Measurements from ENCODE around the gene RBM19. TPM values are rescaled to one million over a fixed set of nuclear protein-coding genes. Genes with fewer than 3 reads are reported as not detected.

RBM19 gene
- total RNA-seq, 1 donor from 2014 or later: 30.6 TPM

- DNase-seq (ENCODE audit: low spot score): no peak
Observed at GRCh38 chr12:113803759-113804140, 162.4 kb downstream of the RBM19 start.

DNA sequence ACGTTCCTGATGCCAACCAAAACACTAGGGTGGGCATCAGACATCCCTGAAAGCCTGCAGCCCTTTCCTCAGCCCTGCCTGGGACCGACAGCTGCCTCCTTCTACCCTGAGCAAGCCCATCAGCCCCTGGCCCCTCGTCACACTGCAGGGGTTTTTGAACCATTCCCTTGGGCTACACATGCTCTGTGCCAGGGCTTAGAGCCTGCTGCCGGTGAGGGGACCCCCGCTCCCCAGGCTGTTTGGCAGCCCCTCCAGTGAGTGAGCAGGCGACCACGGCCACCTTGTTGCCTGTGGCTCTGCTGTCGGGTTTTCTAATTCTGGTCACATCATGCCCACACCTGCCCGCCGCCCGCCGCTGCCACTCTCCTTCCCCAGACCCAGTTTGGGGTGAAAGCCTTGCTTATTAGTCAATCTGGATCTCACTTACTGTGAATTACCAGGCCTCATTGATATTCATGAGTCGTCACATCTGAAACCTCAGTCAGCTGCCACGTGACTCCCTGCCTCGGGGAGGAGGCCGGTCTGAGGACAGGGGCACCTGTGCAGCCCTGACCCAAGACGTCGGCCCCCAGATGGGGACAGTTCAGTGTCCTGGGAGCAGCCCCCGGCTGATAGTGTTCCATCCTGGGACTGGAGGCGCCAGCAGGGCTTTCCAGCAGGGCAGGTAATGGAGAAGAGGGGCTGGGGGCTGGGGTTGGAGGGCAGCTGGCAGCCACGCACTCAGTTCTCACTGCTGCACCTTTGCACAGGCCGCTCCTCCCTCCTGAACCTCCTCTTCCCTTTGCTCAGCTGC lies 163.0 kb downstream of the RBM19 start:
- DNase-seq (ENCODE audit: low spot score): no peak

GRCh38 chr12:113802000-113802749 lies 163.9 kb downstream of the RBM19 start:
- no peak for DNase-seq (ENCODE audit: low spot score)

- no peak for DNase-seq (ENCODE audit: low spot score)
Observed at GRCh38 chr12:113800201-113800600, 165.9 kb downstream of the RBM19 start.

DNA sequence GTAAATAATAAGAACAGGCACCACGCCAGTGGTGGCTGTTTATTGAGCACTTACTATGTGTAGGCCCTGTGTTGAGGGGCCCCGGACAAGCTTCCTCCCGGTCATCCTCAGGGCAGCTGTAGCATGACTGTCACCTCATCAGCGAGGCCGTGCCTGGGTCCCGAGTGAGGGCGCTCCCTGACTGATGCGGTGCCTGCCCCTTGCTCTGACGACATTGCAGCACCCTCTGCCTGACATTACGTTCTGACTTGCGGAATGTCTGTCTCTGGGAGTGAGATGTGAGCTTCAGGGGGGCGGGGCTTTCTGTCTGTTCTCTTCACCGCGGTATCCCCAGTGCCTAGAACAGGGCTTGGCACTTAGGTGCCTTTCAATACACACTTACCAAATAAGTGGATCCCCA lies 167.6 kb downstream of the RBM19 start:
- no peak for DNase-seq (ENCODE audit: low spot score)

DNA sequence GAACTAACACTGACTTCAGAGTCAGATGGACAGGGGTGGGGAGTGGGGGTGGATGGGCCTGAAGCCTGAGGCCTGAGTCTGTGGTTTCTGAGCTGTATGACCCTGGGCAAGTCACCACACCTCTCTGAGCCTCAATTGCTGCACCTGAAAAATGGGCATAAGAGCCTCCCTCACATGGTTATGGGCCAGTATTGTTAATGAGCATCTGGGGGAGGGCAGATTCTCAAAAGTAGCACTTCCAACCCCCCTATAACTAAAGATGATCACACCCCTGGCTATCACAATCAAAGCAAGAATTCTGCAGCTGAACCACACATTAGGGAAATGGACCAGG lies 168.6 kb downstream of the RBM19 start:
- DNase-seq (ENCODE audit: low spot score): no peak

GRCh38 chr12:113796852-113797534 lies 169.1 kb downstream of the RBM19 start:
- DNase-seq (ENCODE audit: low spot score): no peak

- no peak for DNase-seq (ENCODE audit: low spot score)
Observed at GRCh38 chr12:113796066-113796827, 169.9 kb downstream of the RBM19 start.

DNA sequence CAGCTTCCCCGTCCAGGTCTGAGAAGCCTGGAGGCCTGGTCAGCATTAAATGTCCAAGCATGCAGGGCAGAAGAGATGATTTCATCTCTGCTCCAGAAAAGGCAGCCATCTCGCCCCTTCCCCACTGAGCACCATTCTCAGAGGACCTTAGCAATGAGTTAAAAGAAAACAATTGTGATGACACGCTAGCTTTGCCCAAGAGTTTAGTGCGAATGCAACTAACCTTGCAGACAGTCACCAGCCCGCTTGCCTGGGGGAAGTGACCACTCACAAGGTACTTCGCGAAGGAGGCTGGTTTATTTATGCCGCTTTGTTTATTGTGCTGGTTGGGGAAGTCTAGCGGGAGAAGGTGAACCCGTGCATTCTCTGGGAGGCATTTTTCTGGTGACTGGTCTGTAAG lies 170.7 kb downstream of the RBM19 start:
- no peak for DNase-seq (ENCODE audit: low spot score)

- DNase-seq (ENCODE audit: low spot score): no peak
Observed at GRCh38 chr12:113794774-113795173, 171.4 kb downstream of the RBM19 start.

DNA sequence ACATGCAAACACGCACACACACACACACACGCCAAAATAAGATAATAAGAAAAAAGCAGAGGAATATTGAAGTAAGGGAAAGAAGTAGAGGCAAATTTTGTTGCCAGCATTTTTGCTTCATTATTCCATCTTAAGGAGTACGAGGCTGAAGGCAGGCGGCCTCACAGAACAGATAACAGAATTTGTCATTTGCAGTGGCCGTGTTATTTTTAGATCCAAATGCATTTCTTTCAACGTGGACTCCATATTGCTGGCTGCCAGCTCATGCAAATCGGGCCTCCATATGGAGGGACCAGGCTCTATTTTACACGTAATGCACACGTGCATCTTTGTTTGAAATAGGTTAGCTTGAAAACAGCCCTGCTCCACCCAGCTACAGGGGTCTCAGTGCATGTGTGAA lies 172.9 kb downstream of the RBM19 start:
- no peak for DNase-seq (ENCODE audit: low spot score)

- no peak for DNase-seq (ENCODE audit: low spot score)
Observed at GRCh38 chr12:113792450-113792849, 173.7 kb downstream of the RBM19 start.

GRCh38 chr12:113788020-113788856 lies 177.9 kb downstream of the RBM19 start:
- DNase-seq (ENCODE audit: low spot score): no peak

DNA sequence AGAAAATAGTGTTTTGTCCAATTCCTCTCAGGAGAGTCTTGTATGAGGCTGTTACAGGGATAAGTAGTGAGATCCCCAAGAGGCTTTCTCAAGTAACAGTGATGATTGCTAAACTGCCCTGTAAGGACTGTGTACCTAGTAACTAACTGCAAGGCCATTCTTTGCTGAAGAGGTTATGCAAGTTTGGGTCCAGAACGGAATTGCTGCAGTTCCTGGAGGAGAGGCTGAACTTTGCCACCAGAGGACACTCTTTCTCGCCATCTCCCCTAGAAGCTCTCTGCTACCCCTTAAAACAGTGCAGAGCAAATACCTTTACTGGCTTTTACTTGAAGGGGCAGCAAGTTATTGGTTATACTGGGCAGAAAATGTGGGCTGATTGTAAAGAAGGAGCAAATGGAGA lies 180.0 kb downstream of the RBM19 start:
- DNase-seq (ENCODE audit: low spot score): no peak

GRCh38 chr12:113783811-113784210 lies 182.3 kb downstream of the RBM19 start:
- DNase-seq (ENCODE audit: low spot score): no peak

DNA sequence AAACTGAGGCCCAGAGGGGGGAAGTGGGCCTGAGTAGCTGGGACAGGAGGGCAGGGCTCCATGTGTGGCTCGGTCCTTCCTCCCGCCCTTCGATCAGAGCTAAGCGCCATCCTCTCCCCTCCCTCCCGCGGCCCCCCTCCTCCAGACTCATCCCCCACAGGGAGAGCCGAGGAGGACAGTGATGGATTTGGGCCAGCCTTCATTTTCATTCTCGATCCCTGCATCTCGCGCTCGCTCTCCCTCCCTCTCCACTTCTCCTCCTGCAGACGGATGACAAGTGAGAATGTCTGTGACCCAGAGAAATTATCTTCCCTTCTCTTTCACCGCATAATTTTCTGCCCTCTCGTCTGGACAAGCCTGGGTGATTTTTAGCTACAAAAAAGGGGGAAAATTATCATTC lies 183.3 kb downstream of the RBM19 start:
- DNase-seq (ENCODE audit: low spot score): no peak

DNA sequence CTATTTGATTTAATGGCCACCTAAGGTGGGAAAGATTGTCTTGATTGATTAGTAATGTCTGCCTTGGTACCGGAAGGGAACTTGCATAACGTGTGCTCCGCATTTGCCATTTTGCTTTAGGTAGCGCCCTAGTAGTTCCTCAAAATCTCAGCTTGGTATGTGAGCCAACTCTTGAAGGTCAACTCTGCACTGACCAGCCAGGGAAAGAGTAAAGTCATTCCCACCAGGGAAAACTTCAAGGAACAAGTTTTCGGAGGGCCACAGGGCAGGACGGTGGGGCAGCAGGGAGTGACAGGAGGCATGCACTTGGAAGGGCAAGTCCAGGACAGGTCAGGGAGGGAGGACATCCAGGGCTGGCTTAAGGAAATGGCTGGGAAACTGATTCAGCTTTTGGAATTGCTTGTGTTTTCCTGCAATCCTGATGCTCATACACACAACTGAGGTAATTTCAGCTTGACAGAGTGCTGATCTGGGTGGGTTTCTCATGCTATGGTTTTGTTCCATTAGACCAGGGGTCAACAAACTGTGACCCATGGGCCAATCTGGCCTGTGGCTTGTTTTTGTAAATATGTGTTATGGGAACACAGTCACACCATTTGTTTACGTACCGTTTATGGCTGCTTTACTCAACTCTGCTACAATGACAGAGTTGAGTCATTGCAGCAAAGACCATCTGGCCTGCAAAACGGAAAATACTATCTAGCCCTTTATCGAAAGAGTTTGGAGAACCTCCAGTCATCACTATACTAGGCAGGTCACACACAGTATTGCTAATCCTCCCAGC lies 184.5 kb downstream of the RBM19 start:
- DNase-seq (ENCODE audit: low spot score): no peak

GRCh38 chr12:113779774-113780173 lies 186.4 kb downstream of the RBM19 start:
- DNase-seq (ENCODE audit: low spot score): no peak

DNA sequence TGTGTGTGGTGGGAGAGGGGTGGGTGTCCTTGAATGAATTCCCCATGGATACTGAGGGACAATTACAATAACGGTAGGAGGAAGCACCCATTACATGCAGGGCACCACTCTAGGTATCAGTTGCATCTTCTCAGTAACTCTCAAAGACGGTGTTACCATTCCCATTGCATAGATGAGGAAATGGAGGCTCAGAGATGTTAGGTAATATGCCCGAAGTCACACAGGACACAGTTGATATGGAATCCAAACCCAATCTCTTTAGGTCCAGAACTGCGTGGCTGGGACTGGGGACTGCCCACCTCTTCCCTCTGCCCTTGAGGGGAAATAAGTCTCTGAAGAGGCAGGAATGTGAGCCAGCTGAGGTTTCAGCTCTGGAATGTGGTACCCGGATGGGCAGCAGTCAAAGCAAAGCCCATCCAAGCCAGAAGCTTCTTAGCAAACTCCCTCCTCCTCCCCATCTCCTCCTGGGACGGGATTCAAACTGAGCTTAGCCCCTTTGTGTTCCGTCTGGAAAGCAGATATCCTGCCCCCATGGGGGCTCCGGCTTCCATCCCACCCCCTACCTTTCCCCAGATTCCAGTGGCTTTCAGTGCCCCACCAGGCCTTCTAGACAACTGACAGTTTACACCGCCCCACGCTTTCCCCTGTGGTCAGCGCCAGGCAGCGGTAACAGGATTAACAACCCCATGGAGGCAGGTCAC lies 187.5 kb downstream of the RBM19 start:
- no peak for DNase-seq (ENCODE audit: low spot score)

DNA sequence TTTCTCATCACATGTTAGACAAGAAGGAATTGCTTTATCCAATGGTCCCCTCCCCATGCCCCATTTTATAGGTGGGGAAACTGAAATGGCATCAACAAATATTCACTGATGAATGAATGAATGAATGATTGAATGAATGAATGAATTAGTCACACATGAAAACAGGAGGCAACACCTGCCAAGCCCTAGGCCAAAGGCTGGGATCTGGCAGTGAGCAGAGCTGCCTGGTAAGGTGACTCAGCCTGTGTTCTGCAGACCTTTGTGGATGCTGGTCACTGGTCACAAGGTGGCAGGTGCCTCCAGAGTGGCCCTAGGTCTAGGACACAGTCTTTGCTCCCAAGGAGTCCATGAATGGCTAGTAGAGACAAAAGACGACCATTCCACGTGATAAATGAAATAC lies 188.4 kb downstream of the RBM19 start:
- no peak for DNase-seq (ENCODE audit: low spot score)
